ENCODE data around the gene TMEM132E. TPM values are rescaled to one million over a fixed set of nuclear protein-coding genes. Genes with fewer than 3 reads are reported as not detected.

TMEM132E gene
- total RNA-seq, 1 experiment from 2014 or later, result 0.42 TPM

DNA sequence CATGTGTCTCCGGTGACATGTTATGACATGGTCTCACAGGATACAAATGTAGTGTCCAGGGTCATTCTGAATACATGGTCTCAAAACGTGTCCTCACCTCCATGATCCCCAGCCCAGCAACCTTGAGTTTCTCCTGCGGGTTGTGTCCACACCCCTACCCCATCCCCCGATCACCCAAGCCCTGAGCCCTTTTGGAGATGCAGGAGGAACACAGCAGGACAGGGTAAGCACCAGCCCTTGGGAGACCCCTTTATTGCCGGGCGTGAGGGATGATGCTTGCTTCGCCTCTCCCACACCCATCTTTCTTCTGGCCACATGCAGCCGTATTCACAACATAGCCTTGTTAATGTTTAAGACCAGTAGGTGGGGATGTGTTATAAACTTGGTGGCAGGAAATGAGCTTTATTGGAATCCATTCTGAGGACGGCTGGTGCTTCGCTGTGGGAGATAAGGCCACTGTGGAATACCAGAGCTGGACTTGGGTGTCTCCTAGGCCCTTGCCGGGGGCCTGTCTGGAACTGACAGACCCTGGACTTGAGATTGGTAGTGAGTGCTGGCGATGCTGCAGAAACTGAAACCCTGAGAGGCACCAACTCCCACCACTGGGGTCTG is 5.5 kb downstream of the TMEM132E start:
- Histone ChIP-seq H4K8ac (replicated peaks; ENCODE audit: insufficient read length, low read depth, low read length) (no peak overlapping the region), H2BK15ac (ENCODE audit: low read depth, low read length) (no peak overlapping the region), H2BK12ac (ENCODE audit: insufficient read length, low read depth, low read length) (no peak overlapping the region), H4K20me1 (ENCODE audit: control insufficient read depth, insufficient read depth, insufficient read length) (no peaks in the 10 kb centered on the region), H3K23me2 (ENCODE audit: insufficient read length, low read depth, low read length, poor library complexity, severe bottlenecking) (peaks cover 5% of the 10 kb centered on the region), H3K4me2 (ENCODE audit: insufficient read depth, insufficient read length, low read length) (no peak overlapping the region), H3K4me1 (ENCODE audit: insufficient read depth, low read length) (no peaks in the 10 kb centered on the region), H3K9ac (ENCODE audit: extremely low read depth, insufficient read length, low read length) (no peak overlapping the region), H2BK20ac (ENCODE audit: low read depth, low read length, poor library complexity, severe bottlenecking) (no peak overlapping the region), H4K91ac (ENCODE audit: insufficient read length, low read depth, low read length) (no peak overlapping the region), H3K14ac (ENCODE audit: insufficient read depth, low read length) (no peak overlapping the region), H3K9me3 (ENCODE audit: control insufficient read depth, low read depth, low read length) (no peaks in the 10 kb centered on the region), H3K4ac (ENCODE audit: low read depth, low read length) (no peak overlapping the region), H3T11ph (ENCODE audit: low read length) (no peak overlapping the region), H2BK5ac (ENCODE audit: insufficient read length, low read length) (no peak overlapping the region), H2AFZ (ENCODE audit: low read length) (no peak overlapping the region), H3K27ac (ENCODE audit: insufficient read length, low read depth, low read length) (no peak overlapping the region), H2AK5ac (ENCODE audit: insufficient read length, low read length) (no peak overlapping the region), H3K23ac (ENCODE audit: insufficient read length, low read depth, low read length) (no peak overlapping the region), H4K5ac (ENCODE audit: insufficient read length, low read depth, low read length) (no peak overlapping the region), H3K27me3 (ENCODE audit: insufficient read depth, low read length) (peaks cover 71% of the 10 kb centered on the region), H3K18ac (ENCODE audit: insufficient read length, low read depth, low read length) (no peak overlapping the region), H2BK120ac (ENCODE audit: low read depth, low read length, poor library complexity, severe bottlenecking) (no peak overlapping the region), H3K79me2 (ENCODE audit: insufficient read depth, low read length) (no peaks in the 10 kb centered on the region), H3K79me1 (ENCODE audit: insufficient read depth, low read depth, low read length, poor library complexity, severe bottlenecking) (no peaks in the 10 kb centered on the region), H3K56ac (ENCODE audit: insufficient read length, low read depth, low read length) (no peak overlapping the region)
- no CpG with 5 or more reads among the region's 12 CpGs for WGBS (ENCODE audit: extremely low coverage, insufficient read length, low lambda C conversion rate)
- no peaks in the 10 kb centered on the region; the same call in none of the 2 replicates for H3K27me3 Mint-ChIP-seq (ENCODE audit: low read depth)
- peaks cover 7 to 18% of the 10 kb centered on the region in 2 experiments for H3K4me1 Mint-ChIP-seq
- no peak overlapping the region for H3K4me3 Mint-ChIP-seq
- no peak for DNase-seq
- H3K27ac Mint-ChIP-seq, result no peak overlapping the region
- H3K9me3 Mint-ChIP-seq, result no peaks in the 10 kb centered on the region; a peak in 1 of 5 replicates
- TF ChIP-seq, protein P1, sequence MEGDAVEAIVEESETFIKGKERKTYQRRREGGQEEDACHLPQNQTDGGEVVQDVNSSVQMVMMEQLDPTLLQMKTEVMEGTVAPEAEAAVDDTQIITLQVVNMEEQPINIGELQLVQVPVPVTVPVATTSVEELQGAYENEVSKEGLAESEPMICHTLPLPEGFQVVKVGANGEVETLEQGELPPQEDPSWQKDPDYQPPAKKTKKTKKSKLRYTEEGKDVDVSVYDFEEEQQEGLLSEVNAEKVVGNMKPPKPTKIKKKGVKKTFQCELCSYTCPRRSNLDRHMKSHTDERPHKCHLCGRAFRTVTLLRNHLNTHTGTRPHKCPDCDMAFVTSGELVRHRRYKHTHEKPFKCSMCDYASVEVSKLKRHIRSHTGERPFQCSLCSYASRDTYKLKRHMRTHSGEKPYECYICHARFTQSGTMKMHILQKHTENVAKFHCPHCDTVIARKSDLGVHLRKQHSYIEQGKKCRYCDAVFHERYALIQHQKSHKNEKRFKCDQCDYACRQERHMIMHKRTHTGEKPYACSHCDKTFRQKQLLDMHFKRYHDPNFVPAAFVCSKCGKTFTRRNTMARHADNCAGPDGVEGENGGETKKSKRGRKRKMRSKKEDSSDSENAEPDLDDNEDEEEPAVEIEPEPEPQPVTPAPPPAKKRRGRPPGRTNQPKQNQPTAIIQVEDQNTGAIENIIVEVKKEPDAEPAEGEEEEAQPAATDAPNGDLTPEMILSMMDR (conservative IDR thresholded peaks at IDR 0.05), result peak; percentile 45; the same call in 2 of the 3 replicates
- H3K36me3 Mint-ChIP-seq (ENCODE audit: insufficient read depth in 1 of 3, low read depth in 3 of 3), result no peaks in the 10 kb centered on the region; a peak in 2 of 7 replicates
